WTC11 (cell line): ENCODE results near the gene TMEM200A. TPM values are rescaled to one million over a fixed set of nuclear protein-coding genes. Genes with fewer than 3 reads are reported as not detected.

Source experiments
- ATAC-seq: fragments of 200-7000 bp; cut with Tn5 transposase; 2 replicates; pipeline ENCODE4 v1.10.0; 2021; ENCODE audit warnings: mild to moderate bottlenecking, moderate library complexity
- CTCF ChIA-PET: fragments of 300-600 bp; sonication (Branson Sonifier 250); formaldehyde crosslinking; loops from one replicate; lab custom pipeline; 2021; ENCODE audit warnings: antibody characterized with exemption; lab: Charles Lee
- POLR2A ChIA-PET: fragments of 350-600 bp; sonication (Branson Sonifier 250); formaldehyde crosslinking; loops from one replicate; lab custom pipeline; 2021; ENCODE audit warnings: antibody characterized with exemption; lab: Charles Lee
- DNase-seq: peaks from one replicate; pipeline ENCODE4 v3.0.0; 2021; ENCODE audit warnings: low spot score
- H3K27ac Mint-ChIP-seq: 2 replicates; pipeline ENCODE4 v1.8.0; 2021; ENCODE audit warnings: mixed read lengths
- H3K27me3 Mint-ChIP-seq: 2 replicates; pipeline ENCODE4 v1.8.0; 2021; ENCODE audit warnings: low read depth, mild to moderate bottlenecking, moderate library complexity, mixed read lengths
- H3K36me3 Mint-ChIP-seq: 2 replicates; pipeline ENCODE4 v1.8.0; 2021; ENCODE audit warnings: mixed read lengths
- H3K4me1 Mint-ChIP-seq: 2 replicates; pipeline ENCODE4 v1.8.0; 2022; ENCODE audit warnings: mixed read lengths
- H3K4me3 Mint-ChIP-seq: 2 replicates; pipeline ENCODE4 v1.8.0; 2021; ENCODE audit warnings: mild to moderate bottlenecking, moderate library complexity, mixed read lengths
- H3K9me3 Mint-ChIP-seq: 2 replicates; pipeline ENCODE4 v1.8.0; 2021; ENCODE audit warnings: mixed read lengths
- AR ChIP-seq: fragments of 250-450 bp; sonication (Bioruptor Pico); IDR thresholded peaks from 2 replicates; pipeline ENCODE4 v1.9.0; 2021; ENCODE audit warnings: mild to moderate bottlenecking
- CREM ChIP-seq: sonication (generic); formaldehyde crosslinking; IDR thresholded peaks from 2 replicates; pipeline ENCODE4 v1.8.1; 2022; ENCODE audit warnings: mild to moderate bottlenecking, missing genetic modification reagents, moderate library complexity
- CTCF ChIP-seq: fragments of 200-600 bp; IDR thresholded peaks from 2 replicates; pipeline ENCODE4 v1.8.0; 2022; ENCODE audit warnings: antibody characterized with exemption
- GRHL2 ChIP-seq: fragments of 250-450 bp; sonication (Bioruptor Pico); IDR thresholded peaks from 2 replicates; pipeline ENCODE4 v1.8.0; 2022; ENCODE audit warnings: mild to moderate bottlenecking, moderate library complexity; ENCODE audit not compliant: insufficient replicate concordance, severe bottlenecking
- GTF2I ChIP-seq: fragments of 250-450 bp; sonication (Bioruptor Pico); conservative IDR thresholded peaks from 2 replicates; pipeline ENCODE4 v1.4.0; 2021; ENCODE audit warnings: mild to moderate bottlenecking
- JAZF1 ChIP-seq: fragments of 250-450 bp; sonication (Bioruptor Pico); IDR thresholded peaks from 2 replicates; pipeline ENCODE4 v1.9.0; 2021; ENCODE audit warnings: moderate library complexity, mild to moderate bottlenecking, inconsistent platforms
- MLX ChIP-seq: sonication (generic); formaldehyde crosslinking; IDR thresholded peaks from 2 replicates; pipeline ENCODE4 v1.8.1; 2023; ENCODE audit warnings: mild to moderate bottlenecking, missing genetic modification reagents, moderate library complexity
- PRDM15 ChIP-seq: sonication (generic); formaldehyde crosslinking; IDR thresholded peaks from 2 replicates; pipeline ENCODE4 v1.8.0; 2022; ENCODE audit warnings: missing genetic modification reagents
- ZNF416 ChIP-seq: fragments of 250-450 bp; sonication (Bioruptor Pico); IDR thresholded peaks from 2 replicates; pipeline ENCODE4 v1.9.0; 2021; ENCODE audit warnings: mild to moderate bottlenecking, inconsistent platforms
- total RNA-seq: library from RNA; stranded (reverse); gene quantifications from 3 replicates; pipeline ENCODE4 v1.2.3, GENCODE V29; 2021
- TF ChIP-seq, protein P1 (sequence below): sonication (generic); formaldehyde crosslinking; IDR thresholded peaks from 2 replicates; pipeline ENCODE4 v1.8.1; 2022; ENCODE audit warnings: mild to moderate bottlenecking, missing genetic modification reagents, moderate library complexity, borderline replicate concordance

TMEM200A gene
- total RNA-seq, 1 experiment from 2014 or later, result 11.0 TPM

GRCh38 chr6:130405549-130405948, 39.7 kb downstream of the TMEM200A start (continued):
- no peak for TF ChIP-seq PRDM15 (CRISPR knock-in tag)
- TF ChIP-seq, protein P1, sequence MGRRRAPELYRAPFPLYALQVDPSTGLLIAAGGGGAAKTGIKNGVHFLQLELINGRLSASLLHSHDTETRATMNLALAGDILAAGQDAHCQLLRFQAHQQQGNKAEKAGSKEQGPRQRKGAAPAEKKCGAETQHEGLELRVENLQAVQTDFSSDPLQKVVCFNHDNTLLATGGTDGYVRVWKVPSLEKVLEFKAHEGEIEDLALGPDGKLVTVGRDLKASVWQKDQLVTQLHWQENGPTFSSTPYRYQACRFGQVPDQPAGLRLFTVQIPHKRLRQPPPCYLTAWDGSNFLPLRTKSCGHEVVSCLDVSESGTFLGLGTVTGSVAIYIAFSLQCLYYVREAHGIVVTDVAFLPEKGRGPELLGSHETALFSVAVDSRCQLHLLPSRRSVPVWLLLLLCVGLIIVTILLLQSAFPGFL (CRISPR knock-in tag), result no peak
- TF ChIP-seq, all 79 proteins: peak for 0

DNA sequence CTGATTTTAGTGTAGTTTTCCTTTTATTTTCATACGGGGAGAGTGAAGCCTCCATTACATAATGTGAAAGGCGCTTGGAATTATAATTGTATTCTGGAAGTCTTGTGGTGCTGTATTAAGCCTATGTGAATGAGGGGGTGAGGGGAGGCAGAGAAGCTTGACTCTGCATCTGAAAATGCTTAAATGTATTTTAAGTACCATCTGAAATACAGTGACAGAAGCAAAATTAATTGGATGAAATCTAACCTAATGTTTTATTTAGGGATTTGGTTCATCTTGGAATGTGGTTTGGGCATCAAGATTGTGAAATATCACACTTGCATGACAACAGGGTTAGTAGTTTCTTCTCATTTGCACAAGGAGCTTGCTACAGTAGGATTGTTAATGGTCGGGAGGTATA, 41.2 kb downstream of the TMEM200A start:
- TF ChIP-seq CREM (CRISPR knock-in tag) (no peak), CTCF (no peak), ZNF416 (CRISPR knock-in tag) (no peak), GTF2I (CRISPR knock-in tag) (no peak), JAZF1 (CRISPR knock-in tag) (no peak), GRHL2 (CRISPR knock-in tag) (no peak), PRDM15 (CRISPR knock-in tag) (no peak), AR (CRISPR knock-in tag) (no peak), MLX (no peak)
- DNase-seq (no peak), ATAC-seq (peak; percentile 59)
- Mint-ChIP-seq H3K9me3 (peaks cover 8% of the 10 kb centered on the region), H3K27me3 (no peaks in the 10 kb centered on the region), H3K4me1 (peaks cover 28% of the 10 kb centered on the region), H3K27ac (peak overlapping the region; percentile 49), H3K36me3 (peaks cover 5% of the 10 kb centered on the region), H3K4me3 (no peak overlapping the region)
- CTCF ChIA-PET, result interaction anchor here (1.3 kb wide), 1 partner anchor 42 kb away, joined by 5 read pairs; the partner anchor contains the start of gene TMEM200A
- POLR2A ChIA-PET, result no interaction called here
